WTC11 (cell line): ENCODE results near the gene TMEM256. TPM values are rescaled to one million over a fixed set of nuclear protein-coding genes. Genes with fewer than 3 reads are reported as not detected.

Experiments
- ATAC-seq: fragments of 200-7000 bp; cut with Tn5 transposase; 2 replicates; pipeline ENCODE4 v1.10.0; 2021; ENCODE audit warnings: mild to moderate bottlenecking, moderate library complexity
- CTCF ChIA-PET: fragments of 300-600 bp; sonication (Branson Sonifier 250); formaldehyde crosslinking; loops from one replicate; lab custom pipeline; 2021; ENCODE audit warnings: antibody characterized with exemption; lab: Charles Lee
- POLR2A ChIA-PET: fragments of 350-600 bp; sonication (Branson Sonifier 250); formaldehyde crosslinking; loops from one replicate; lab custom pipeline; 2021; ENCODE audit warnings: antibody characterized with exemption; lab: Charles Lee
- DNase-seq: peaks from one replicate; pipeline ENCODE4 v3.0.0; 2021; ENCODE audit warnings: low spot score
- H3K27ac Mint-ChIP-seq: 2 replicates; pipeline ENCODE4 v1.8.0; 2021; ENCODE audit warnings: mixed read lengths
- H3K27me3 Mint-ChIP-seq: 2 replicates; pipeline ENCODE4 v1.8.0; 2021; ENCODE audit warnings: low read depth, mild to moderate bottlenecking, moderate library complexity, mixed read lengths
- H3K36me3 Mint-ChIP-seq: 2 replicates; pipeline ENCODE4 v1.8.0; 2021; ENCODE audit warnings: mixed read lengths
- H3K4me1 Mint-ChIP-seq: 2 replicates; pipeline ENCODE4 v1.8.0; 2022; ENCODE audit warnings: mixed read lengths
- H3K4me3 Mint-ChIP-seq: 2 replicates; pipeline ENCODE4 v1.8.0; 2021; ENCODE audit warnings: mild to moderate bottlenecking, moderate library complexity, mixed read lengths
- H3K9me3 Mint-ChIP-seq: 2 replicates; pipeline ENCODE4 v1.8.0; 2021; ENCODE audit warnings: mixed read lengths
- ARID4B ChIP-seq: sonication (generic); formaldehyde crosslinking; IDR thresholded peaks from 2 replicates; pipeline ENCODE4 v1.8.0; 2023; ENCODE audit warnings: missing genetic modification reagents, mild to moderate bottlenecking, borderline replicate concordance
- CREM ChIP-seq: sonication (generic); formaldehyde crosslinking; IDR thresholded peaks from 2 replicates; pipeline ENCODE4 v1.8.1; 2022; ENCODE audit warnings: mild to moderate bottlenecking, missing genetic modification reagents, moderate library complexity
- ERG ChIP-seq: fragments of 250-450 bp; sonication (Bioruptor Pico); IDR thresholded peaks from 2 replicates; pipeline ENCODE4 v1.8.0; 2021; ENCODE audit warnings: mild to moderate bottlenecking
- FOXJ3 ChIP-seq: sonication (generic); formaldehyde crosslinking; IDR thresholded peaks from 2 replicates; pipeline ENCODE4 v1.9.0; 2021; ENCODE audit warnings: missing genetic modification reagents, mild to moderate bottlenecking, borderline replicate concordance
- NFE2L1 ChIP-seq: sonication (generic); formaldehyde crosslinking; IDR thresholded peaks from 2 replicates; pipeline ENCODE4 v1.8.1; 2023; ENCODE audit warnings: missing genetic modification reagents
- NR3C1 ChIP-seq: sonication (generic); formaldehyde crosslinking; conservative IDR thresholded peaks from 2 replicates; pipeline ENCODE4 v1.8.1; 2023; ENCODE audit warnings: low read depth, mild to moderate bottlenecking, missing genetic modification reagents
- OVOL2 ChIP-seq: fragments of 250-450 bp; sonication (Bioruptor Pico); IDR thresholded peaks from 2 replicates; pipeline ENCODE4 v1.9.0; 2021; ENCODE audit warnings: mild to moderate bottlenecking, borderline replicate concordance
- PRRX2 ChIP-seq: fragments of 250-450 bp; sonication (Bioruptor Pico); IDR thresholded peaks from 2 replicates; pipeline ENCODE4 v1.8.0; 2021; ENCODE audit warnings: mild to moderate bottlenecking
- SMAD4 ChIP-seq: sonication (generic); formaldehyde crosslinking; IDR thresholded peaks from 2 replicates; pipeline ENCODE4 v1.8.0; 2022; ENCODE audit warnings: mild to moderate bottlenecking, missing genetic modification reagents
- ZBTB43 ChIP-seq: sonication (generic); formaldehyde crosslinking; IDR thresholded peaks from 2 replicates; pipeline ENCODE4 v1.8.1; 2023; ENCODE audit warnings: mild to moderate bottlenecking, missing genetic modification reagents
- ZNF121 ChIP-seq: sonication (generic); formaldehyde crosslinking; IDR thresholded peaks from 2 replicates; pipeline ENCODE4 v1.8.0; 2023; ENCODE audit warnings: missing genetic modification reagents
- ZNF317 ChIP-seq: sonication (generic); formaldehyde crosslinking; IDR thresholded peaks from 2 replicates; pipeline ENCODE4 v1.8.1; 2023; ENCODE audit warnings: low read depth, mild to moderate bottlenecking, moderate library complexity, missing genetic modification reagents, borderline replicate concordance
- total RNA-seq: library from RNA; stranded (reverse); gene quantifications from 3 replicates; pipeline ENCODE4 v1.2.3, GENCODE V29; 2021
- TF ChIP-seq, protein P1 (sequence below): sonication (generic); formaldehyde crosslinking; IDR thresholded peaks from 2 replicates; pipeline ENCODE4 v1.8.0; 2022; ENCODE audit warnings: mild to moderate bottlenecking, missing genetic modification reagents
- TF ChIP-seq, protein P2 (sequence below): sonication (generic); formaldehyde crosslinking; IDR thresholded peaks from 2 replicates; pipeline ENCODE4 v1.8.0; 2022; ENCODE audit warnings: mild to moderate bottlenecking, missing genetic modification reagents
- TF ChIP-seq, protein P3 (sequence below): fragments of 200-600 bp; IDR thresholded peaks from 2 replicates; pipeline ENCODE4 v1.8.0; 2022; ENCODE audit warnings: antibody characterized with exemption
- TF ChIP-seq, protein P4 (sequence below): sonication (generic); formaldehyde crosslinking; IDR thresholded peaks from 2 replicates; pipeline ENCODE4 v1.8.1; 2023; ENCODE audit warnings: mild to moderate bottlenecking, moderate library complexity, missing genetic modification reagents

The TMEM256 gene
- total RNA-seq, 1 experiment from 2014 or later: 132 TPM

DNA sequence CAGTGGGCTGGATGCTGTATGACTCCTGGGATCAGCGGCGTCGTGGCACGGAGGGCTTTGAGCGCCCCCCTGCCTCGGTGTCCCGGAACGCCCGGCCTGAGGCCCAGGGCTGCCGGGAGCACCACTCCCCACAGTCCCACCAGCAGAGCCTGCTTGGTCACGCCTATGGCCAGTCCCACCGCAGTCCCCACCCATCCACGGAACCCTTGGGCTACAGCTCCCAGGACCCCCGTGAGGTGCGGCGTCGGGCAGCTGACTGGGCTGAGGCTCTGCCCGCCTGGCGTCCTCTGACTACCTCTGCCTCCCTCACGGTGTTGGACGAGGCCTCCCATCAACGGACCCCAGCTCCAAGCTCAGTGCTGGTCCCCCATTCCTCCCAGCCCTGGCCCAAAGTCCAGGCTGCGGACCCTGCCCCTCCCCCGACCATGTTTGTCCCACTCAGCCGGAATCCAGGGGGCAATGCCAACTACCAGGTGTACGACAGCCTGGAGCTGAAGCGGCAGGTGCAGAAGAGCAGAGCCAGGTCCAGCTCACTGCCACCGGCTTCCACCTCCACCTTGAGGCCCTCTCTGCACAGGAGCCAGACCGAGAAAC, 23.1 kb upstream of the TMEM256 start:
- no peaks in the 10 kb centered on the region for H3K36me3 Mint-ChIP-seq
- no peak overlapping the region for H3K4me3 Mint-ChIP-seq
- H3K27ac Mint-ChIP-seq: no peak overlapping the region
- TF ChIP-seq NFE2L1 (CRISPR knock-in tag) (no peak), SMAD4 (no peak), ARID4B (CRISPR knock-in tag) (no peak), ERG (CRISPR knock-in tag) (no peak), NR3C1 (CRISPR knock-in tag) (no peak), ZNF317 (CRISPR knock-in tag) (no peak), ZNF121 (no peak), FOXJ3 (CRISPR knock-in tag) (no peak), ZBTB43 (CRISPR knock-in tag) (no peak), OVOL2 (CRISPR knock-in tag) (no peak), CREM (CRISPR knock-in tag) (no peak), PRRX2 (CRISPR knock-in tag) (no peak)
- TF ChIP-seq, protein P1, sequence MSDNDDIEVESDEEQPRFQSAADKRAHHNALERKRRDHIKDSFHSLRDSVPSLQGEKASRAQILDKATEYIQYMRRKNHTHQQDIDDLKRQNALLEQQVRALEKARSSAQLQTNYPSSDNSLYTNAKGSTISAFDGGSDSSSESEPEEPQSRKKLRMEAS: no peak
- TF ChIP-seq, protein P2, sequence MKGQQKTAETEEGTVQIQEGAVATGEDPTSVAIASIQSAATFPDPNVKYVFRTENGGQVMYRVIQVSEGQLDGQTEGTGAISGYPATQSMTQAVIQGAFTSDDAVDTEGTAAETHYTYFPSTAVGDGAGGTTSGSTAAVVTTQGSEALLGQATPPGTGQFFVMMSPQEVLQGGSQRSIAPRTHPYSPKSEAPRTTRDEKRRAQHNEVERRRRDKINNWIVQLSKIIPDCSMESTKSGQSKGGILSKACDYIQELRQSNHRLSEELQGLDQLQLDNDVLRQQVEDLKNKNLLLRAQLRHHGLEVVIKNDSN (CRISPR knock-in tag): no peak
- TF ChIP-seq, protein P3, sequence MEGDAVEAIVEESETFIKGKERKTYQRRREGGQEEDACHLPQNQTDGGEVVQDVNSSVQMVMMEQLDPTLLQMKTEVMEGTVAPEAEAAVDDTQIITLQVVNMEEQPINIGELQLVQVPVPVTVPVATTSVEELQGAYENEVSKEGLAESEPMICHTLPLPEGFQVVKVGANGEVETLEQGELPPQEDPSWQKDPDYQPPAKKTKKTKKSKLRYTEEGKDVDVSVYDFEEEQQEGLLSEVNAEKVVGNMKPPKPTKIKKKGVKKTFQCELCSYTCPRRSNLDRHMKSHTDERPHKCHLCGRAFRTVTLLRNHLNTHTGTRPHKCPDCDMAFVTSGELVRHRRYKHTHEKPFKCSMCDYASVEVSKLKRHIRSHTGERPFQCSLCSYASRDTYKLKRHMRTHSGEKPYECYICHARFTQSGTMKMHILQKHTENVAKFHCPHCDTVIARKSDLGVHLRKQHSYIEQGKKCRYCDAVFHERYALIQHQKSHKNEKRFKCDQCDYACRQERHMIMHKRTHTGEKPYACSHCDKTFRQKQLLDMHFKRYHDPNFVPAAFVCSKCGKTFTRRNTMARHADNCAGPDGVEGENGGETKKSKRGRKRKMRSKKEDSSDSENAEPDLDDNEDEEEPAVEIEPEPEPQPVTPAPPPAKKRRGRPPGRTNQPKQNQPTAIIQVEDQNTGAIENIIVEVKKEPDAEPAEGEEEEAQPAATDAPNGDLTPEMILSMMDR: no peak
- TF ChIP-seq, protein P4, sequence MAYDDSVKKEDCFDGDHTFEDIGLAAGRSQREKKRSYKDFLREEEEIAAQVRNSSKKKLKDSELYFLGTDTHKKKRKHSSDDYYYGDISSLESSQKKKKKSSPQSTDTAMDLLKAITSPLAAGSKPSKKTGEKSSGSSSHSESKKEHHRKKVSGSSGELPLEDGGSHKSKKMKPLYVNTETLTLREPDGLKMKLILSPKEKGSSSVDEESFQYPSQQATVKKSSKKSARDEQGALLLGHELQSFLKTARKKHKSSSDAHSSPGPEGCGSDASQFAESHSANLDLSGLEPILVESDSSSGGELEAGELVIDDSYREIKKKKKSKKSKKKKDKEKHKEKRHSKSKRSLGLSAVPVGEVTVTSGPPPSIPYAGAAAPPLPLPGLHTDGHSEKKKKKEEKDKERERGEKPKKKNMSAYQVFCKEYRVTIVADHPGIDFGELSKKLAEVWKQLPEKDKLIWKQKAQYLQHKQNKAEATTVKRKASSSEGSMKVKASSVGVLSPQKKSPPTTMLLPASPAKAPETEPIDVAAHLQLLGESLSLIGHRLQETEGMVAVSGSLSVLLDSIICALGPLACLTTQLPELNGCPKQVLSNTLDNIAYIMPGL (CRISPR knock-in tag): no peak
- no peak for DNase-seq
- H3K9me3 Mint-ChIP-seq: no peaks in the 10 kb centered on the region
- ChIA-PET POLR2A (no interaction called here), CTCF (interaction anchor here (0.9 to 1.6 kb wide), 2 partner anchors 10 to 78 kb away, joined by 5 to 6 read pairs; no protein-coding TSS in a partner anchor)
- no peak for ATAC-seq
- no peaks in the 10 kb centered on the region; the same call in 1 of the 2 replicates for H3K27me3 Mint-ChIP-seq
- no peaks in the 10 kb centered on the region for H3K4me1 Mint-ChIP-seq
